CD4-positive, alpha-beta T cell treated with Interleukin-4 for 4 hours (primary cell): ENCODE data around the gene RPLP2.

Experiments used
- DNase-seq: peaks from one replicate; pipeline ENCODE4 v3.0.0-alpha.2; 2020

Gene RPLP2

GRCh38 chr11:854601-855329 is 45.0 kb downstream of the RPLP2 start:
- no peak for DNase-seq

DNA sequence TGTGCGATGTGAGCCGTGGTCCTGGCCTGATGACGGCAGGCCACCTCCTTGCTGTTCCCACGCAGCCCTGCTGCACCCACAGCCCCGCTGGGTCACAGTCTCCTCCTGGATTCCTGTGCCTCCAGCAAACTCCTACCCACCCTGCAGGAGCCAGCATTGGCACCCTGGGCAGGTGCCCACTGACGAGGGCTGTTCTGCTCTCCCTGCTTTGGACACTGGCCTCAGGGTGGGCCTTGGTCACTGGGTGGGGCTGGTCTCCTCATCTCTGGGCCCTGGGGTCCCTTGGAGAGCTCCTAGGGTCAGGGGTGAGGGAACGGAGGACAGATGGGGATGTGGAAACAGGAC is 45.5 kb downstream of the RPLP2 start:
- DNase-seq: no peak

DNA sequence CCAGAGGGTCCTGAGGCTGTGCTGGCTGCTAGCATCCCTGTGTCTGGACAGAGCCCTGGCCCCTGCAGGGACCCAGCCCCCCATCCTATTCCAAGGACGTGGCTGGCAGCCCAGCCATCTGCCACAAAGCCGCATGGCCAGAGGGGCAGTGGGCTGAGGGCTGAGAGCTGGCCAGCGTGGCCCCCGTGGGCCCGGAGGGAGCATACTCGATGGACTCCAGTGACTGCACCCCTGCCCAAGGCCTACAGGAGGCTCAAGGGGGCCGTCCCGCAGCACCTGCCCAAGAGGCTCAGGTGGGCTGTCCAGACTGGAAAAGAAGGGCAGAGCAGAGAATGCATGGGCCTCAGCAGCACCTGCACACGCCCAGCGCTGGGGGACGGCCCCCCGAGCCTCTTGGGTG is 46.0 kb downstream of the RPLP2 start:
- no peak for DNase-seq

DNA sequence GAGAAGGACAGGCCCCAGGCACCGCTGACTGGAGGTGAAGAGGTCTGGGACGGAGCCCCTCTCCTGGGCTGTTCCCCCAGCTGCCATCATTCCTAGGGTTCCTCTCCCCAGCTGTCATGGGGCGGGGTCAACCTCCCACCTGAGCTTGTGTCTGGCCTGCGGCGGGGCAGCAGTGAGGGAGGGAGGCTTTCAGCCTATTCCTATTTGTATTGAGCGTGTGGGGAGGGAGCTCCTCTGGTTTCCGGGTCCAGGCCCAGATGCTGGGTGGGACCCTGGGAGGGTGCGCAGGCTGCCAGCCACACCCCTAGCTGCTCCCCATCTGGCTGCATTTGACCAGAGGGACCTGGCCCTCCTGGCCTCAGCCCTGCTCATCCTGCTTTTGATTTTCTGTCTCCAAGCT is 46.6 kb downstream of the RPLP2 start:
- DNase-seq: no peak

DNA sequence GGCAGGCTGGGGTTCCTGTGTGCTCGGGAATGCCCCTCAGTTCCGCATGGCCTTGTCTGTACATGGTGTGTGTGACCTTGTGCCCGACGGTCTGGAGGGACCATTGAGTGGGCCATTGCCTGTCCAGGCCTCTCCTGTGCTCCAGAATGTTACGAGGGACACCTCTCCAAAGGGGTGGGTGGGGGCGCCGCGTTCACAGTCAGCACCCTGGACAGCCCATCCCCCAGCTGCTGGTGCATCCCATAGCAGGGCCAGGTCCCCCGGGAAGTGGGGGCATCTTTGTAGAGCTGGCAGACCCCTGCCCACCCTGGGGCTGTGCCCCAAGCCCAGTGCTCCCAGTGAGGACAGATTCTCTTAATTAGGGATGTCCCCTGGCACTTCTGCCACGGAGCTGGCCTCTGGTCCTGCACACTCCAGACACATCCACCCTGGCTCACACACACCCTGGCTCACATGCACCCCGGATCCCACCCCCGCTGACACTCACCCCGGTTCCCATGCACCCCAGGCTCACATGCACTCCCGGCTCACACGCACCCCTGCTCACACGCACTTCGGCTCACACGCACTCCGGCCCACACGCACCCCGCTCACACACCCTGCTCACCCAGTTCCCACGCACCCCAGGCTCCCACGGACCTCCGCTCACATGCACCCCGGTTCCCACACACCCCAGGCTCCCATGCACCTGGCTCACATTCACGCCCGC is 48.4 kb downstream of the RPLP2 start:
- DNase-seq: no peak

- no peak for DNase-seq
Observed at GRCh38 chr11:858762-859339, 49.1 kb downstream of the RPLP2 start.

DNA sequence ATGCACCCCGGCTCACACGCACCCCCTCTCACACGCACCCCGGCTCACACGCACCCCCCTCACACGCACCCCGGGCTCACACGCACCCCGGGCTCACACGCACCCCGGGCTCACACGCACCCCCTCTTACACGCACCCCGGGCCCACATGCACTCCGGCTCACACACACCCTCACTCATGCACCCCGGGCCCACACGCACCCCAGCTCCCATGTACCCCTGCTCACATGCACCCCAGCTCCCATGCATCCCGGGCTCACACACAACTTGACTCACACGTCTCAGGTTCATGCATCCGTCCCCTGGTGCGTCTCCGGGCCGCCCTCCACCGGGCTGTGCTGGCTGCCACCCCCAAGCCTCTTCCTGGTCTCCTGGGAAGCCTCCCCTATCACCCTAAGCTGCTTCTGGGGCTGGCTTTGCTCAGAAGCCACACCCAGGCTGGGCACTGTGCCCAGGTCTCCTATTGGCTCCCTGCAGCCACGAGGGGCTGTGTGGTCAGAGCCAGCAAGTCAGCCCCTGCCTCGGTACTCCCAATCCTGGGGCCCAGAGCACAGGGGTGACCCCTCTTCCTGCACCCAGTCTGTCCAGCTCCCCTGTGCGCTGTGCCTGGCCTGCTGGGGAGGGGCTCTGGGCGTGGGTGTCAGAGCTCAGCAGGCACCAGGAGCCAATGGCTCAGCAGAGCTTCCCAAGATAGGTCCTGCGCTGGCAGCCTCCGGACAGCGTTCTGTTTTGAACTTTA is 49.8 kb downstream of the RPLP2 start:
- DNase-seq: no peak

DNA sequence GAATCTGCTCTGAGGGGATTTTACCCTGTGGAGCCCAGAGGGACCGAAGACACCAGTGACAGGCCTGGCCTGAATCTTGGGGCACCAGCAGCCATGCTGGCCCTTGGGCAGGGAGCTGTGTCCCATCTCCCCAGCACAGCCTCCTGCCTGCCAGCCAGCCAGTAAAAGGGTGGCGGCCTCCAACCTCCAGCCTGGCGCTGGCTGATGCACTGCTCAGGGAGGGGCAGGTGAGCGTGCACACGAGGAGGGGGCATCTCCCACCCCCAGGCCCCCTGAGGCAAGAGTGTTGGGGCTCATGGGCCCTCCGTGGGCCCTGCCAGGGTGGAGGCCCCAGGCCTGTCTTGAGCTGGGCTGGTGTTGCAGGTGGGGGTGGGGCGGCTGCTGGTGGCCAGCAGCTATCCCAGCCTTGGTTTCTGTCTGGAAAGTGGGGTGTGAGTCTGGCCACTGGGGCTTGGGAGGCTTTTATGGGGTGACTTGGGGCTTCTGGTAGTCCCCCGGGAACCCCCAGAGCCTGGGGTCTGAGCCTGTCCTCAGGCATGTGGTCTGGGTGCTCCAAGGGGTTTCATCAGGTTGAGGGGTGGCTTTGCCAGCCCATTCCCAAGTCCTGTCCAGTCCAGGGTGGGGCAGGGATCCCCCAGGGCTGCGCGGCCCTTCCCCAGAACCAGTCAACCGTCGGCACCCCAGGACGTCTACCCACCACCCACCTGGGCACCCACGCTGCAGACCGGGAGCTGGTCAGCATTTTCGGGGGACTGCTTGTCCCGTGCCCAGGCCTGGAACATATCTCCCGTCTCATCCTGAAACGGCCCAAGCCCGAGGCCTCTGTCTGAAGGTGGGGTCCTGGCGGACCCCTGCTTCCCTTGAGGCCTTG is 50.7 kb downstream of the RPLP2 start:
- DNase-seq: no peak

GRCh38 chr11:861105-861479 is 51.3 kb downstream of the RPLP2 start:
- DNase-seq: no peak

DNA sequence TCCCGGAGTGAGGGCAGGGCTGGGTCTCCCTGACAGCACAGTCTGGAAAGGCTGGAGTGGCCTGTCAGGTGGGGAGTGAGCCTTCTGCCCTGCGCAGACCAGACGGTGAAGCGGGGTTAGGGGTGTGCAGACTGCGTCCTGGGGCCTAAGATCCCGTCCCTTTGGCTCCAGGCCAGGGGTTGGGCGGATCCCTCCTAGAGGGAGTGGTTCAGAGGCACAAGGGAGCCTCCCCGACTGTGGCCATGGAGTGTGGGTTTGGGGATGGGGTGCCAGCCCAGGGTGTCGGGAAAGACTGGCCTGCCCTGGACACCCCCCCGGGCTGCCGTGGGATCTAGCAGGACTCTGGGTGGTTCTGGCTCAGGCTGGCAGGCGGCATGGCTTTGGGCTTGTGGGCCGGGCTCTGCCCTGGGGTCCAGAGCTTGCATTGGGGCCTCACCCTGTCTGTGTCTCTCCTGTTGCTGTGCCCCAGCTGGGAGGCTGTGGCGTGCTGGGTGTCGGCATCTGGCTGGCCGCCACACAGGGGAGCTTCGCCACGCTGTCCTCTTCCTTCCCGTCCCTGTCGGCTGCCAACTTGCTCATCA is 52.4 kb downstream of the RPLP2 start:
- DNase-seq: no peak
